SU-DHL-6 (cell line): Measurements from ENCODE around the gene FOXD3.

Experiments
- H2AFZ ChIP-seq: fragments of 200-600 bp; sonication (generic); 2 replicates; pipeline ENCODE4 v1.6.1; 2014; ENCODE audit warnings: low read depth, mild to moderate bottlenecking, moderate library complexity, mixed read lengths, antibody characterized with exemption, low read length; ENCODE audit not compliant: severe bottlenecking
- H3F3A ChIP-seq: fragments of 200-600 bp; shearing (Covaris generic); 2 replicates; pipeline ENCODE4 v1.6.0; 2016; ENCODE audit warnings: antibody characterized with exemption, mild to moderate bottlenecking; ENCODE audit not compliant: insufficient read depth
- H3K27ac ChIP-seq: fragments of 200-600 bp; sonication (generic); 2 replicates; pipeline ENCODE4 v1.5.1; 2016; ENCODE audit warnings: low read depth, mild to moderate bottlenecking, low read length, moderate library complexity, mixed read lengths
- H3K27me3 ChIP-seq: fragments of 200-600 bp; sonication (generic), shearing (Covaris generic); 2 replicates; pipeline ENCODE4 v1.6.0; 2014; ENCODE audit warnings: mild to moderate bottlenecking, low read length
- H3K36me3 ChIP-seq: fragments of 200-600 bp; sonication (generic); 2 replicates; pipeline ENCODE4 v1.6.1; 2014; ENCODE audit warnings: mild to moderate bottlenecking, low read length, mixed read lengths
- H3K4me2 ChIP-seq: fragments of 300-600, 200-600 bp; shearing (Covaris generic), sonication (generic); 2 replicates; pipeline ENCODE4 v1.6.0; 2014; ENCODE audit warnings: low read length, low read depth, mild to moderate bottlenecking; ENCODE audit not compliant: poor library complexity, severe bottlenecking
- H3K4me3 ChIP-seq: fragments of 200-600 bp; sonication (generic); 2 replicates; pipeline ENCODE4 v1.5.1; 2014; ENCODE audit warnings: antibody characterized with exemption, low read length, mild to moderate bottlenecking, mixed read lengths; ENCODE audit not compliant: insufficient read depth, poor library complexity, severe bottlenecking
- H3K79me2 ChIP-seq: fragments of 200-600 bp; sonication (generic); 2 replicates; pipeline ENCODE4 v1.6.1; 2014; ENCODE audit warnings: mild to moderate bottlenecking, low read length, moderate library complexity; ENCODE audit not compliant: insufficient read depth
- H3K9ac ChIP-seq: fragments of 200-600 bp; sonication (generic); 2 replicates; pipeline ENCODE4 v1.7.0; 2014; ENCODE audit warnings: mild to moderate bottlenecking, low read length
- H3K9me2 ChIP-seq: fragments of 200-600 bp; sonication (generic); replicated peaks from 2 replicates; pipeline ENCODE4 v1.6.1; 2014; ENCODE audit warnings: low read length; ENCODE audit not compliant: insufficient read depth
- H3K9me3 ChIP-seq: fragments of 200-600 bp; sonication (generic); 2 replicates; pipeline ENCODE4 v1.6.1; 2014; ENCODE audit warnings: low read length, mixed read lengths; ENCODE audit not compliant: insufficient read depth
- H4K20me1 ChIP-seq: fragments of 200-600 bp; sonication (generic); 2 replicates; pipeline ENCODE4 v1.6.1; 2014; ENCODE audit warnings: low read depth, mild to moderate bottlenecking, antibody characterized with exemption, low read length, moderate library complexity, mixed read lengths
- CTCF ChIP-seq: fragments of 200-600 bp; sonication (generic); IDR thresholded peaks from one replicate; pipeline ENCODE4 v1.5.1; 2017; ENCODE audit warnings: antibody characterized with exemption, mild to moderate bottlenecking, low read length, moderate library complexity; ENCODE audit not compliant: insufficient read depth, poor library complexity, severe bottlenecking
- EZH2phosphoT487 ChIP-seq: fragments of 200-600 bp; sonication (generic), shearing (Covaris generic); conservative IDR thresholded peaks from 2 replicates; pipeline ENCODE4 v1.6.1; 2018; ENCODE audit warnings: mild to moderate bottlenecking, antibody characterized with exemption, low read length, moderate library complexity, mixed read lengths

FOXD3 gene

GRCh38 chr1:63304410-63304809 is 18.0 kb upstream of the FOXD3 start:
- H3K9me3 ChIP-seq: no peaks in the 10 kb centered on the region
- no peaks in the 10 kb centered on the region for H3K27me3 ChIP-seq
- H3K79me2 ChIP-seq: no peaks in the 10 kb centered on the region
- H3K36me3 ChIP-seq: no peaks in the 10 kb centered on the region
- no peak overlapping the region for H3K9ac ChIP-seq
- no peak overlapping the region for H2AFZ ChIP-seq
- H3F3A ChIP-seq: no peaks in the 10 kb centered on the region
- H3K4me2 ChIP-seq: no peak overlapping the region
- no peak overlapping the region for H3K4me3 ChIP-seq
- TF ChIP-seq EZH2phosphoT487 (no peak), CTCF (no peak)
- H4K20me1 ChIP-seq: no peaks in the 10 kb centered on the region
- H3K27ac ChIP-seq: no peak overlapping the region
- no peaks in the 10 kb centered on the region for H3K9me2 ChIP-seq

- Histone ChIP-seq H3K9me2 (no peaks in the 10 kb centered on the region), H3K9ac (no peak overlapping the region), H3K4me2 (no peak overlapping the region), H3K9me3 (no peaks in the 10 kb centered on the region), H3K27me3 (no peaks in the 10 kb centered on the region), H3F3A (no peaks in the 10 kb centered on the region), H4K20me1 (no peaks in the 10 kb centered on the region), H3K79me2 (no peaks in the 10 kb centered on the region), H3K27ac (no peak overlapping the region), H3K36me3 (no peaks in the 10 kb centered on the region), H3K4me3 (no peak overlapping the region), H2AFZ (no peak overlapping the region)
- no peak for TF ChIP-seq CTCF
- no peak for TF ChIP-seq EZH2phosphoT487
Observed at GRCh38 chr1:63305043-63305442, 17.3 kb upstream of the FOXD3 start.

GRCh38 chr1:63307196-63307794 is 15.1 kb upstream of the FOXD3 start:
- Histone ChIP-seq H3K9me3 (no peaks in the 10 kb centered on the region), H3K79me2 (no peaks in the 10 kb centered on the region), H3K27ac (no peak overlapping the region), H3K27me3 (no peaks in the 10 kb centered on the region), H3K4me2 (no peak overlapping the region), H3K4me3 (no peak overlapping the region), H2AFZ (no peak overlapping the region), H3F3A (no peaks in the 10 kb centered on the region), H3K9me2 (no peaks in the 10 kb centered on the region), H3K9ac (no peak overlapping the region), H4K20me1 (no peaks in the 10 kb centered on the region), H3K36me3 (no peaks in the 10 kb centered on the region)
- TF ChIP-seq CTCF (no peak), EZH2phosphoT487 (no peak)
